ENCODE data around the gene SUN1.

- TF ChIP-seq CTCF (IDR thresholded peaks at IDR 0.05) (no peak), POLR2A (IDR thresholded peaks at IDR 0.05) (no peak)
Measured at GRCh38 chr7:800692-801091, 31.6 kb upstream of the SUN1 start.
